ENCODE results near the gene DENND1B. TPM values are rescaled to one million over a fixed set of nuclear protein-coding genes. Genes with fewer than 3 reads are reported as not detected.

The DENND1B gene
- total RNA-seq, 4 donors from 2014 or later: 1.8 to 37.5 (median 19.5) TPM

DNA sequence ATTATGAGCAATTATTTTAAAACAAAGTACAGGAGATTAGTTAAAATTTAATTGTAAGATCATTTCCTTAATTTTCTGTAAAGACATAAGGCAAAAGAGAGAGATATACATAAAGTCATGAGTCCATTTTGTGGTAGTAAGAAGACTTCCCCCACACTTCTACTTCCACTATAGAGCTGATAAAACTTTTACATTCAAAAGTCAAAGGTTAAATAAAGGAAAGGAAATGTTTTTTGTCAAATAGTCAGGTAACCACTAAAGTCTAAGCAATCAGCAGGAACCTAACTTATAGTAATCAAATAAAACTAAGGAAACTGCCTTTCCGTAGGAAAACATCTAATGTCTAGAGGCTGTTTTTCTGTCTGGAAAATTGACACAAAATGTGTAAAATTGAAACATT is 110.9 kb downstream of the DENND1B start:
- H3K27ac ChIP-seq: no peak overlapping the region
- H3K4me1 ChIP-seq: no peaks in the 10 kb centered on the region
- H3K9me3 ChIP-seq: no peaks in the 10 kb centered on the region
- DNase-seq: no peak
- H3K27me3 ChIP-seq: no peaks in the 10 kb centered on the region
- H3K4me3 ChIP-seq: no peak overlapping the region
- no peak for TF ChIP-seq POLR2A (IDR thresholded peaks at IDR 0.05)
- TF ChIP-seq, protein P1, sequence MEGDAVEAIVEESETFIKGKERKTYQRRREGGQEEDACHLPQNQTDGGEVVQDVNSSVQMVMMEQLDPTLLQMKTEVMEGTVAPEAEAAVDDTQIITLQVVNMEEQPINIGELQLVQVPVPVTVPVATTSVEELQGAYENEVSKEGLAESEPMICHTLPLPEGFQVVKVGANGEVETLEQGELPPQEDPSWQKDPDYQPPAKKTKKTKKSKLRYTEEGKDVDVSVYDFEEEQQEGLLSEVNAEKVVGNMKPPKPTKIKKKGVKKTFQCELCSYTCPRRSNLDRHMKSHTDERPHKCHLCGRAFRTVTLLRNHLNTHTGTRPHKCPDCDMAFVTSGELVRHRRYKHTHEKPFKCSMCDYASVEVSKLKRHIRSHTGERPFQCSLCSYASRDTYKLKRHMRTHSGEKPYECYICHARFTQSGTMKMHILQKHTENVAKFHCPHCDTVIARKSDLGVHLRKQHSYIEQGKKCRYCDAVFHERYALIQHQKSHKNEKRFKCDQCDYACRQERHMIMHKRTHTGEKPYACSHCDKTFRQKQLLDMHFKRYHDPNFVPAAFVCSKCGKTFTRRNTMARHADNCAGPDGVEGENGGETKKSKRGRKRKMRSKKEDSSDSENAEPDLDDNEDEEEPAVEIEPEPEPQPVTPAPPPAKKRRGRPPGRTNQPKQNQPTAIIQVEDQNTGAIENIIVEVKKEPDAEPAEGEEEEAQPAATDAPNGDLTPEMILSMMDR (IDR thresholded peaks at IDR 0.05): no peak
- H3K36me3 ChIP-seq: no peaks in the 10 kb centered on the region
- intact Hi-C loops (cut with DNase I; ENCODE audit: low total_unique reads): no loop called here

DNA sequence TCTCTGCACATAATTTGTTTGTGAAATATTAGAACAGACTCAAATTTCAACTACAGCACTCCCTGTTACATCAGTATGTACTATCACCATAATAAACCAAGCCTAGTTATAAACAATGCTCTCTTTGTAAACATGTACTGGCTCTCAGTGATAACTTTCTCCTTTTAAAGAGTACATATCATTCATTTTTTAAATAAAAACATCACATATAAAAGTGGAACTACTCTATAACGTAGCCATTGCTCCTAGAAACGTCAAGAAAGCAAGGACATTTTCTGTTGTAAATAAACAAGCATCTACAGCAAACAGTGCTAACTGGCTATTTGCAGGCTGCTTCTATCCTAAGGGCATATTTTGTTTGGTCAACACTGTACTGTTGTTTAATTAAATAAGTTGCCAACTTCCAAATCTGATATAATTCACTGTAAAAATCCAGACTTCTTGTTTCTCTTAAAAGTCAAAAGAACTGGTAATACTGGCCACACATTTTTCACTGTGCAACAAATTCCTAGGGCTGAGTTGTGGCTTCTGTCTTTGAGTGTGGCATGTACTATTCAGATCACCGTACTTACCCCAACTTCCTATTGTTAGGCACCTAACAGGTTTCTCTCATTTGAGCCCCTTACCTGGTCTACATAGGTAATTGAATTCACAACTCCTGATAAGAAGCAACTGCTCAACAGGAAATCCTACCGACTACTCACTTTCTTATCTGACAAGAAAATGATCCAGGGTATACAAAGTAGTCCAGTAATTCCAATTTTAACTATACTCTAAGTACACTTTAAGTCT is 111.9 kb downstream of the DENND1B start:
- TF ChIP-seq POLR2A (IDR thresholded peaks at IDR 0.05): no peak
- TF ChIP-seq, protein P1 (IDR thresholded peaks at IDR 0.05): no peak

DNA sequence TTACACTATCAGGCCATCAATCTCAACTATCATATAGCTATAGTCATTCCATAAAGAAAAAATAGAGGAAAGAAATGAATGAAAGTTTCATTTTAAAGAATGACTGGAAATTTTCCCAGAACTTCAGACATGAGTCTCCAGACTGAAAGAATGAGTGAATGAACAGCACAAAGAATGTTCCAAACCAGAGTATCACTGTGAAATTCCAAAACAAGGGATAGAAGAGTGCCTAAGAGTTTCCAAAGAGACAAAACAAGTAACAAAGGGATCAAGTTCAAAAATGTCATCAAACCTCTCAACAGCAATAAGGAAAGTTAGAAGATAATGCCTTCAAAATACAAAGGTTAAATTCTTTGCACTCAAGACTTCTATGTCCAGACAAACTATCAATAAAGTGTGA is 114.9 kb downstream of the DENND1B start:
- Histone ChIP-seq H3K36me3 (no peaks in the 10 kb centered on the region), H3K27me3 (no peaks in the 10 kb centered on the region), H3K9me3 (no peaks in the 10 kb centered on the region), H3K27ac (no peak overlapping the region), H3K4me1 (no peaks in the 10 kb centered on the region), H3K4me3 (no peak overlapping the region)
- intact Hi-C loops (cut with DNase I; ENCODE audit: low total_unique reads): no loop called here
- no peak for DNase-seq
- TF ChIP-seq, protein P1 (IDR thresholded peaks at IDR 0.05): no peak
- no peak for TF ChIP-seq POLR2A (IDR thresholded peaks at IDR 0.05)

More for the DNA sequence above, 111.9 kb downstream of the DENND1B start:
- DNase-seq: no peak
- Histone ChIP-seq H3K36me3 (no peaks in the 10 kb centered on the region), H3K4me1 (no peaks in the 10 kb centered on the region), H3K9me3 (no peaks in the 10 kb centered on the region), H3K27ac (no peak overlapping the region), H3K4me3 (no peak overlapping the region), H3K27me3 (no peaks in the 10 kb centered on the region)
- intact Hi-C loops (cut with DNase I; ENCODE audit: low total_unique reads): no loop called here

DNA sequence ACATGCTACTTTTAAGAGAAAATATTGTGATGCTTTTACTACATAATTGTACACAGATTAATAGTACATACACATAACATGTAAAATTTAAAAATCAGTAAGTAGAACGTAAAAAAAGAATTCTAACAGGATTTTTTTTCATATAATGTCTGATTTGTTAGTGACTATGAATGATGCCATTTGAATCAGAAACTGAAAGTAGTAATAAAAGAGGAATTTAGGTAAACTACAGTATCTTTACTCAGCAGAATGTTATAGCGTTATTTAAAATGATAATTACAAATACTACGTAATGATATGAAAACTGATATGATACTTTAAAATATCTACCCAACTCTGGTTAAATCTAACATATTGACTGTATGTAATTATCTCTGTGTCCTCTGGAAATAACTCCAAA is 116.1 kb downstream of the DENND1B start:
- TF ChIP-seq POLR2A (IDR thresholded peaks at IDR 0.05): no peak
- TF ChIP-seq, protein P1 (IDR thresholded peaks at IDR 0.05): no peak
- Histone ChIP-seq H3K4me1 (no peaks in the 10 kb centered on the region), H3K27me3 (no peaks in the 10 kb centered on the region), H3K9me3 (no peaks in the 10 kb centered on the region), H3K27ac (no peak overlapping the region), H3K4me3 (no peak overlapping the region), H3K36me3 (no peaks in the 10 kb centered on the region)
- no peak for DNase-seq
- intact Hi-C loops (cut with DNase I; ENCODE audit: low total_unique reads): no loop called here

DNA sequence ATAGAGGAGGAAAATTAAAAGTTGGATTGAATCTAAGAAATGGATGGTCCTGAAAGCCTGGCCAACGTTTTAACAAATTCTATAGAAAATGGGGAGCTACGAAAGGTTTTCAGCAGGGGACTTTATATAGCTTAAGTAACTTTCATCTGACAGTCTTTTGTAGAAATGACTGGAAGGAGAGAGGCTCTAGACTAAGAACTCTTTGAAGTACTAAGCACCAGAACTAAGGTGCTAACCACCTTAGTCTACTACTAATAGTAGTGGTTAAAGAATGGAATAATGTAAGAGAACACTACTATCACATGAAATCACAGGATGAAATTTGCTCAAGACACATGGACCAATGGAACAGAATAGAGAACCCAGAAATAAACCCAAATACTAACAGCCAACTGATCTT is 126.1 kb downstream of the DENND1B start:
- intact Hi-C loops (cut with DNase I; ENCODE audit: low total_unique reads): no loop called here
- no peak for DNase-seq
- Histone ChIP-seq H3K27ac (no peak overlapping the region), H3K4me3 (no peak overlapping the region), H3K36me3 (no peaks in the 10 kb centered on the region), H3K9me3 (no peaks in the 10 kb centered on the region), H3K27me3 (no peaks in the 10 kb centered on the region), H3K4me1 (no peaks in the 10 kb centered on the region)
- no peak for TF ChIP-seq POLR2A (IDR thresholded peaks at IDR 0.05)
- TF ChIP-seq, protein P1 (IDR thresholded peaks at IDR 0.05): no peak
